Measurements from ENCODE around the gene IQCH.
"Not testable (repeated sequence)": the region's sequence is repeated elsewhere in the genome, so short reads cannot be mapped to it uniquely, and the experiment has no call there.

Gene IQCH

DNA sequence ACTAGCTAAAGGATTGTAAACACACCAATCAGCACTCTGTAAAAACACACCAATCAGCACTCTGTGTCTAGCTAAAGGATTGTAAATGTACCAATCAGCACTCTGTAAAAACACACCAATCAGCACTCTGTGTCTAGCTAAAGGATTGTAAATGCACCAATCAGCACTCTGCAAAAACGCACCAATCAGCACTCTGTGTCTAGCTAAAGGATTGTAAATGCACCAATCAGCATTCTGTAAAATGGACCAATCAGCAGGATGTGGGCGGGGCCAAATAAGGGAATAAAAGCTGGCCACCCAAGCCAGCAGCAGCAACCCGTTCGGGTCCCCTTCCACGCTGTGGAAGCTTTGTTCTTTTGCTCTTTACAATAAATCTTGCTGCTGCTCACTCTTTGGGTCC is 8.0 kb upstream of the IQCH start:
- not testable (repeated sequence) for DNase-seq (ENCODE audit: low read depth in 3 of 3)

DNA sequence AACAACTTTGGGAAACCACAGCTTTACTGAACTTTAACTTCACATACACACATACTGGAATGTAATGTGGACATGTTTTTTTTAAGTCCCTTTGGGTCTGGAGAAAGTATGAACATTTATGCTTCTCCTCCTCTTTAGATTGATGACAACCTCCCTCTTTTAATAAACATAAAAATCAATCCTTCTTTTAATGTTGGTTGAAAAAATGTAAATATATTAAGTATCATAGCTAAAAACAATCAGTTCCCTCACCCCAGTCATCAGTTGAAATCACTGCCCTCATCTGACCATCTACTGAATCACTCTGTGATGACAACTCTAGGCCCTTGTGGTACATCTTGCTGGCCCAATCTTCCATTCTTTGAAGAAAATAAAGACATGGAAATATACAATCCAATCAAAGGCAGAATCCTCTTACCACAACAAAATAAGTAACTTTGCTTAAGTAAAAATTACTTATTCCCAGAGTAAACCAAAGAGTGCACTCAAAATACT is 6.5 kb upstream of the IQCH start:
- DNase-seq (ENCODE audit: low read depth in 3 of 3) = no peak

DNA sequence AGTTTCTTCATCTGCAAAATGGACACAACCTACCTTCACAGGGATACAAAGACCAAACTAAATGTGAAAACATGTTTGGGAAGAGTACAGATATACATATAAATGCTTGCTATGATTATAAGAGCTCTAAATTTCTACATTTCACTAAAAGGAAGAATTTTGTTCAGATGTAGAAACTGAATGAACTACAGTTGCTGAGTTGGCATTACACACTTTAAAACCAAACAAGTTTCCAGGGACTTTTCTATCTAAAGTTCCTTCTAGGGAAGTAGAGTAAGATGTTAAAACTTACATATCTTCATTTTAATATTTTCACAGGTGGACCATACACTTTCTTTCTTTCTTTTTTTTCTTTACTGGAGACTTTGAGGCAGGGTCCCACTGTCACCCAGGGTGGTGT is 4.8 kb upstream of the IQCH start:
- no peak for DNase-seq (ENCODE audit: low read depth in 3 of 3)

DNA sequence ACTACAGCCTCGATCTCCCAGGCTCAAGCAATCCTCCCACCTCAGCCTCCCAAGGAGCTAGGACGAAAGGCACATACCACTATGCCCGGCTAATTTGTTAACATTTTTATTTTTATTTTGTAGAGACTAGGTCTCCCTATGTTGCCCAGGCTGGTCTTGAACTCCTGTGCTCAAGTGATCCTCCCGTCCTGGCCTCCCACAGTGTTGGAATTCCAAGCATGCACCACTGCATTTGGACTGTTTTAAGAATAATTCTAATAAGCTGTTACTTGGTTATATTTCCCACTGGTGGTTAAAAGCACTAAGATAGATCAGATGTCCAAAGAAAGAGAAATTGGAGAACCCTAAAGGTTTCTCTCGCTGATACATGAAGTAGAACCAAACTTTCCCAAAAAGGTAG is 3.3 kb upstream of the IQCH start:
- DNase-seq (ENCODE audit: low read depth in 3 of 3) = no peak

DNA sequence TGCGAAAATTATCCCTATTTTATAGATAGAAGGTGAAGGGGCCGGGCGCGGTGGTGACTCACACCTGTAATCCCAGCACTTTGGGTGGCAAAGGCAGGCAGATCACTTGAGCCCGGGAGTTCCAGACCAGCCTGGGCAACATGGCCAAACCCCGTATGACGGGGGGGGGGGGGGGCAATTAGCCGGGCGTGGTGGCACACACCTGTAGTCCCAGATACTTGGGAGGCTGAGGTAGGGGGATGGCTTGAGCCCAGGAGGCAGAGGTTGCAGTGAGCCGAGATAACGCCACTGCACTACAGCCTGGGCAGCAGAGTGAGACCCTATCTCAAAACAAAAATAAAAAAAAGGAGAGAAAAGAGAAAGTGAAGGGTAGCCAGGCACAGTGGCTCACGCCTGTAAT is 1.5 kb upstream of the IQCH start:
- no peak for DNase-seq (ENCODE audit: low read depth in 3 of 3)

DNA sequence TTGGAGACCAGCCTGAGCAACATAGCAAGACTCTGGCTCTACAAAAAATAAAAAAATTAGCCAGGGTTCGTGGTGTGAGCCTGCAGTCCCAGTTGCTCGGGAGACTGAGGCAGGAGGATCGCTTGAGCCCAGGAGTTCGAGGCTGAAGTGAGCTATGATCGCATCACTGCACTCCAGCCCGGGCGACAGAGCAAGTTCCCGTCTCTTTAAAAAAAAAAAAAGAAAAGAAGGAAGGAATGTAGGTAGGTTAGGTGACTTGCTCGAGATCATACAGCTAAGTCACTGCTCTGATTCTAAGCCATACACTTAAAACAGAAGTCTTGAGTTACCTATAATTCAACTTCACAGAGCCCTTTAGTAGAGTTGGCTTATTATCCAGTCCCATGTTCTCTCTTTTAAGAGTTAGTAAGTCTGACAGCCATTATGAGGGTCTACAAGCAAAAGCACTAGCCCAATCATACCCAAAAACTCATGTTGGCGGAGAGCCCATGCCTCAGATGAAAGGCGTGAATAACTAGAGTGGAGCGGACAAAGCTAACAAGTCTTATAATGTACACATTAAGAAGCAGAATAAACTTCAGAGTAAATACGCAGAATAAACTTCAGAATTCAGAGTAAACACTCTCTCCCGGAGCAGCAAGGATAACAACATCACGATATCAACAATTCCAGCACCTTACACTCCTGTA is 893 bp upstream of the IQCH start:
- DNase-seq (ENCODE audit: low read depth in 3 of 3) = no peak

DNA sequence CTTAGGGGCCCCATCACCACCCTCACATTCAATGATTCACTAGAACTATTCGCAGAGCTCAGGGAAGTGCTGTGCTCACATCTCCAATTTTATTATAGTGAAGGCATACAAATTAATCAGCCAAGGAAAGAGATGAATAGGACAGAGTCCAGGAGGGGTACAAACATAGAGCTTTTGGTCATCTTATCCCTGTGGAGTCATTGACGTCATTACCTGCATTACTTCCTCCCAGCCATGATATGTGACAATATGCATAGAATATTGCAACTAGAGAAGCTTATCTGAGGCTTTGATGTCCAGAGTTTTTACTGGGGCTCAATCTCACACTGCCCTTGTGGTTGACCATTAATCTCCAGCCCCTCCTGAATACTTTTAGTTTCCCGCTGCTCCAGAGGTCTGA is 1.5 kb downstream of the IQCH start:
- DNase-seq (ENCODE audit: low read depth in 3 of 3) = no peak

DNA sequence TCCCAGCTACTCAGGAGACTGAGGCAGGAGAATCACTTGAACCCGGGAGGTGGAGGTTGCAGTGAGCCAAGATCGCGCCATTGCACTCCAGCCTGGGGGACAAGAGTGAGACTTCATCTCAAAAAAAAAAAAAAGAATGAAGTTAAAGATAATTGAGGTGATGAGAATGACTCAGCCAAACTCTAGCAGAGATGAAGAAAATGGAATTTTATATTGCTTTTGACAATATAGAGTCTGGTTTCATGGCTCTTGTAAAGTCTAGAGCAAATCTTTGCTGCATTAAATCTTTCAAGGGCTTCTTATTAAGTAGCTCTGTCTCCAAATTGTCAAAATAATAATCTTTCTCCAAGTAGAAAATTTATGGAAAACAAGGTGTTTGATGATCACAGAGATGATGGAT is 3.8 kb downstream of the IQCH start:
- not testable (repeated sequence) for DNase-seq (ENCODE audit: low read depth in 3 of 3)

DNA sequence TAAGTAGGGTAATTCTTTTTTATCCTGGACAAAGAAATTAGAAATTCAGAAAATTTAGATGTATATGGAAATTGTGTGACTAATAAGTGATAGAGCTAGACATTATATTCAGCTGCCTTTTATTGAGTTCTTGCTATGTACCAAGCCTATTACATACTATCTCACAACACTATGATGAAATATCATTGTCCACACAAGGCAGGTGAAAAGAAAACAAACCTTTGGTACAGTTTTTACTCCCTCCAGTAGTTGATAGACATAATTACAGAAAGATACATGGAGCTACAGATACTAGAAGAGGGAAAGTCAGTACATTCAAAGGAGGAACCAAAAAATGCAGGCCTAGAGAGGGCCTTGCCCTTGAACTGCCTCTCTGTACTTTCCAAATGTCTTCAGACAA is 4.8 kb downstream of the IQCH start:
- DNase-seq (ENCODE audit: low read depth in 3 of 3) = no peak

DNA sequence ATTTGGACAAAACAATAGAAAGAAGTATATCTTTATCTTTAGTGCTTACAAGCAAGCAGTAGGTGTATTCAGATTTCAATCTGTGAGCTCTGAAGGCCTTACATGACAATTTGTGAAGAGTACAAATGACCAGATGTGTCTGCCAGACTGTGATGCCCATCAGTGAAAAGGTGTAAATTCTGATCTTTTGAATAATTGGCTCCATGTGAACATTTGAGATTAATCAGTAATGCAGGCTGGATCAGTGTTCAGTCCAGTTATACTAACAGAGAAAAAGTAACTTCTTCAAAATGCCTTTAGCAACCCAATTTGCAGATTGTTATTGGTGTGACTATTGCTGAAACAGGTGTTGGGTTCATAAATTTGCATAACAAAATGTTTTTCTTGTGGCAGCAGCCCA is 5.2 kb downstream of the IQCH start:
- no peak for DNase-seq (ENCODE audit: low read depth in 3 of 3)

DNA sequence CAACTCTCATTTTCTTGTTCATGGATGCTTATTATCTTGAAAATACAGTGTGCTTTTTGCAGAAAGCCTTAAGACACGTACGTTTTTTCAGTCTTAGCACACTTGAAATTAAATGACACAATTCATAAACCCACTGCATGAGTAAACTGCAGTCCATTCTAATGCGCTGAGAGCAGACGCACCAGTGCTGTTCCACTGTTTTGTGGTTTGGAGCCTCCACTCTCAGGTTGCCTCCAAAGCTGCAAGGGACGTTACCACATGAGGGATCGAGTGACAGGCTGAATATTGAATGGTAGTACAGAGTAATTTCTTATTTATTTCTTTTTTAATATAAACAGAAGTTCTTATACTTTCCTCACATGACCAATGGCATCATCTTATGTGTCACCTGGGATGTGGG is 12.3 kb downstream of the IQCH start:
- no peak for DNase-seq (ENCODE audit: low read depth in 3 of 3)

DNA sequence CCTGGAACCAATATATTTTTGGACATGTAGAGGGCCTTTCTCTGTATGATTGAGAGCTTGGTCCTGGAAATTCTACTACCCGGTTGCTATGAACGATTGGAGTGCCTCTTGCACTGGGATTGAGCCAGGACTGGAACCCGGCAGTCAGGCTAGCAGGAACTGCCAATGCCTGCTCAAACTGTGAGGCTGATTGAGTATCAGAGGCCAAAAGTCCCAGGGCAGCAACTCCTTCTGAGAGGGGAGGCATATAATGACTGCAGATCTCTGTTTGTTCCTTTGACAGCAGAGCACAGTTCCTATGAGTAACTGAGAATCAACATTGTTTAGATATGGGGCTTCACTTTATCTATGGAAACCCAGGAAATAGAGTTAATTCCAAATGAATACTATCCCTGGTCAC is 12.9 kb downstream of the IQCH start:
- no peak for DNase-seq (ENCODE audit: low read depth in 3 of 3)

DNA sequence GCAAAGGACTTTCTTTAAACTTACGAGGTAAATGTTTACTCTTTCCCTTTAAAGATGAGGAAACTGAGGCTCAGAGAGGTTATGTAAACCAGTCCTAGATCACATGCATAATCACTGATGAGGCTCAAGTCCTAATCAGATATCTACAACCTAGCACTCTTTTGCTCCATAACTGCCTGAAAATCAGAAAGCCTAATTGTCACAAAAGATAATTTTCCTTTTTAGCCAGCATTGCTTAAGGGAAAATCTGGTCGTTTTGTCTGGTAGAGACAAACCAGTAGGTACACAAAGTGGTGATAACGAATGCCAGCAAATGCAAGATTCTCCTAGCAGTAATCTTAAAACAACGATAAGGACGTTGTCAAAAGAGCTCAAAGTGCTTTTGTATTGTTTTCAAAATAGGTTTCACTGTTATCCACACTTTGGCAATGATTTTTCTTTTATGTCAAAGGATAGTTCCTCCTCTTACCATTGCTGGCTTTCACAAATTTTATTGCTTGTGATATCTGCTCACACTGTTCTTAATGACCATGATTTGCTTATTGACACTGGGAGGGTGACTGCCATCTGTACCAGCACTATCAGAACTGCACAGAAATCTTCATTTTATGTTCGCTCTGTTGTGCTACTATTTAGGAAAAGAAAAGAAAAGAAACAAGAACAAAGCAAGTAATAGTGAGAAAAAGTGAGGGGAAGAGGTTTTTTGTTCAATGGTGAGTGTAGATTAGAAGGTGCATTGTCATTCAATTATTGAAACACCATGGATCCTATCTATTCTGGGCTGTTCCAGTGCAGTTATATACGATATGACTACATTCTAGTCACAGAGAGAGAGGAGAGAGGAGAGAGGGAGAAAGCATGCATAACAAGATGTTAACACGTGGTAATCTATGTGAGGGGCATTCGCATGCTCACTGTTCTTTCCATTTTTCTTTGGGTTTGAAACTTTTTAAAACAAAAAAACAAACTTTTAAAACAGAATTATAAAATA is 13.7 kb downstream of the IQCH start:
- no peak for DNase-seq (ENCODE audit: low read depth in 3 of 3)

DNA sequence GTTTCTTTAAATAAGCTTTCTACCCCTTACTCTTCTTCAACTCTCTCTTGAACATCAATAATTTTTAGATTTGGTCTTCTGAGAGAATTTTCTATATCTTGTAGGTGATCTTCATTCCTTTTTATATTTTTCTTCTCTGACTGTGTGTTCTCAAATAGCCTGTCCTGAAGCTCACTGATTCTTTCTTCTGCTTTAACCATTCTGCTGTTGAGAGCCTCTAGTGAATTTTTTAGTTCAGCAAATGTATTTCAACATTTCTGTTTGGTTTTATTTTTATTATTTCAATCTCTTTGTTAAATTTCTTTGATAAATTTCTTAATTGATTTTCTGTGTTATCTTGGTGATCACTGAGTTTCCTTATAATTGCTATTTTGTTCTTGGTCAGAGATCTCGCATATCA is 19.6 kb downstream of the IQCH start:
- no peak for DNase-seq (ENCODE audit: low read depth in 3 of 3)

DNA sequence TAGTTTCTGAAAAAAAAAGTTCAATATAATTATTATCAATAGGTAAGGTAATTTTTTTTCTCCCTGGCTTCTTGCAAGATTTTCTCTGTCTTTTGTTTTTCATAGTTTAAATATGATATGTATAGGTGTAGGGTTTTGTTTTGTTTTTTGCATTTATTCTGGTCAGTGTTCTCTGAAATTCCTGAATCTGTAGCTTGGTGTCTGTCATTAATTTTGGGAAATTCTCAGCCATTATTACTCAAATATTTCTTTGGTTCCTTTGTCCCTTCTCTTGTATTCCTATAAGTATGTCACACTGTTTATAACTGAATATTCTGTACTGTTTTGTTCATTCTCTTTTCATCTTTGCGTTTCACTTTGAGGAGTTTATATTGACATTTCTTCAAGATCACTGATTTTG is 22.1 kb downstream of the IQCH start:
- DNase-seq (ENCODE audit: low read depth in 3 of 3) = no peak

DNA sequence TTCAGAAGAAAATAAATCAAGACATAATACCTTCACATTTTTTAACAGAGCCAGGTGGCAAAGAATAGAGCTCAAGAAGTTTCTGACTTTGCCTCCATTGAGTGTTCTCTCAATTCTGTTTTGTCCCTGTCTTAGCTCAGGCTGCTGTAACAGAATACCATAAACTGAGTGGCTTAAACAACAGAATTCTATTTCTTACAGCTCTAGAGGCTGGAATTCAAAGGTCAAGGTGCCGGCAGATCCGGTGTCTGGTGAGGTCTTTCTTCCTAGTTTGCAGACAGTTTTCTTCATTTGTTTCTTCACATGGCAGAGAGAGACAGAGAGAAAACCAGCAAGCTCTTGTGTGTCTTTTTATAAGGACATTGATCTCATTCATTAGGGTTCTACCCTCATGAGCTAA is 25.6 kb downstream of the IQCH start:
- DNase-seq (ENCODE audit: low read depth in 3 of 3) = no peak

DNA sequence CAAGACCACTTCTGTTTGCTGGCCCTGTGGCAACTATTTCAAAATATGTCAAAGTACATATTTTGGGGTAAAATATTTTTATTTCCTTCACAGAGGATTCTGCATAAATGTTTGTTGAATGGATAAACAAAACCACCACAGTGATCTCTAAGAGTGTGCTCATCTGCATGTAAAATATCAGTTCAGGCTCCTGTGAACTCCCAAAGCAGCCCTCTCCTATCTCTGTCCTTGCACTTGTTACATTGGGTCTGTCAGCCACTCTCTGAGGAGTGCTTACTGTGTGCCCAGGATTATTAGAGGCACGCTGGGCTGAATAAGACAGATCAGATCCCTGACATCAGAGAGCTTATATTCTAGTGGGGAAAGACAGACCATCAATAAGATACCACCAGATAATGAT is 27.1 kb downstream of the IQCH start:
- DNase-seq (ENCODE audit: low read depth in 3 of 3) = no peak

DNA sequence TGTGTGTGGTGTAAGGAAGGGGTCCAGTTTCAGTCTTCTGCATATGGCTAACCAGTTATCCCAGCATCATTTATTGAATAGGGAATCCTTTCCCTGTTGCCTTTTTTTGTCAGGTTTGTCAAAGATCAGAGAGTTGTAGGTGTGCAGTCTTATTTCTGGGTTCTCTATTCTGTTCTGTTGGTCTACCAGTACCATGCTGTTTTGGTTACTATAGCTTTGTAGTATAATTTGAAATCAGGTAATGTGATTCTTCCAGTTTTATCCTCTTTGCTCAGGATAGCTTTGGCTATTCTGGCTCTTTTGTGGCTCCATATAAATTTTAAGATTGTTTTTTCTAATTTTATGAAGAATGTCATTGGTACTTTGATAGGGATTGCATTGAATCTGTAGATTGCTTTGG is 31.0 kb downstream of the IQCH start:
- not testable (repeated sequence) for DNase-seq (ENCODE audit: low read depth in 3 of 3)

DNA sequence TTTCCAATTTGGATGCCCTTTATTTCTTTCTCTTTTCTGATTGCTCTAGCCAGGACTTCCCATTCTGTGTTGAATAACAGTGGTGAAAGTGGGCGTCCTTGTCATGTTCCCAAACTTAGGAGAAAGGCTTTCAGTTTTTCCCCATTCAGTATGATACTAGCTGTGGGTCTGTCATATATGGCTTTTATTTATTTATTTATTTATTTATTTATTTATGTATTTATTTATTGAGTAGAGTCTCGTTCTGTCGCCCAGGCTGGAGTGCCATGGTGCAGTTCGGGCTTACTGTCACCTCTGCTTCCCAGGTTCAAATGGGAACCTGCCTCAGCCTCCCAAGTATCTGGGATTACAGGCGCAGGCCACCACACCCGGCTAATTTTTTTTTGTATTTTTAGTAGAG is 31.8 kb downstream of the IQCH start:
- DNase-seq (ENCODE audit: low read depth in 3 of 3) = not testable (repeated sequence)

DNA sequence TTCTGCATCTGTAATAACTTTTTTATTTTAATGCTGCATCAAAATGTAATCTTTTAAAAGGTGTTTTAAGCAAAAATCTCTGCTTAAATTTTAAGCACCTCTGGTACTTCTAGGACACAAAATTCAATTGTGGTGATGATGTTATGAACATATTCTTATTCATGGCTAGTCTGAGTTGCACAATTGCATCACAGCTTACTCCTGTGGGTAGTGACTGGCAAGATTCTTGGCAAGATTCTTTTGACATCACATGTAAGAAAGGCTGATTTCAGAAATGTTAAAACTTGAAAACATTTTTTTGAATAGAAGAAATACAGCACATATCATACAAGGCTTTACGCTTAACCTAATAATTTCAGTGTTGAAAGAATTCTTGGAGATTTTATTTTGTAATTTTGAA is 35.7 kb downstream of the IQCH start:
- DNase-seq (ENCODE audit: low read depth in 3 of 3) = no peak

DNA sequence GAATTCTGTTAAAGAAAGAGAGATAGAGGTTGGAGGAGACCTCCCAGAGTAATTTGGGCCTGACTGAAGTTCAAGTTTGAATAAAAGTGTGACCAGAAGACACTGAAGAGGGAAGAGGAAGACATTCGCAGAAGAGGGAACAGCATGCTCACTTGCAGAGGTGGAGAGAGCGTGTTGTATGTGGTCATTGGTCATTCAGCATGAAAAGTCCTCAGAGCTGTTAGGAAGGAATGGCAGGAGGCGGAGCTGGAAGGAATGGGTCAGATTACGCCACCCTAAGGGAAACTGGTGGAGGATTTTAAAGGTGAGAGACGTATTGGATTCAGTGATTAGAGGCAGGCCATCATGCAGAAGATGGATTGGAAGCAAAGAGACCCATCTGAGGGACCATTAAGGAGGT is 41.6 kb downstream of the IQCH start:
- no peak for DNase-seq (ENCODE audit: low read depth in 3 of 3)

DNA sequence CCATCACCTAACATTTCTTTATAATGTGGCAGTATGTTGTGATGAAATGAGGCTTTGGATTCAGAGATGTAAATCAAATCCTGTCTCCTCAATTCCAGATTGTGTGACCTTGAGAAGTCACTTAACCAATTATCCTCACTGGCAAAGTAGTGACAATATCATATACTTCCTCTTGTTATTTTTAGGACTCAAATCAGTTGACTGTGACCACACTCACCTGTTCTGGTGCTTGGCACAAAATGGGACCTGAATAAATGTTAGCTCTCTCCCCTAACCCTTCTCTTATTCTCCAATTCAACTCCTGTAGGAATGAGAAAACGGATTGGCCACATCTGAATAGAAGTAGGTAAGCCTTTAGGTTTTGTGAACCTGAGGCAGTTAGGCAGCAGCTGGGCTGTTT is 42.1 kb downstream of the IQCH start:
- DNase-seq (ENCODE audit: low read depth in 3 of 3) = no peak

All from stimulated activated CD4-positive, alpha-beta T cell treated with anti-CD3 and anti-CD28 coated beads, TNF-alpha, amount 100 ng/mL, for 24 hours (primary cell).